ENCODE results near the gene CIZ1.
"Not testable (repeated sequence)": the region's sequence is repeated elsewhere in the genome, so short reads cannot be mapped to it uniquely, and the experiment has no call there.

The CIZ1 gene

GRCh38 chr9:128191406-128192046 lies at the start of gene CIZ1:
CIZ1 (minus strand) TSS chr9:128191572; CDS start chr9:128190857, 715 bp downstream.
- peak; percentile 39 to 54 for DNase-seq (ENCODE audit: low read depth in 2 of 2)

- DNase-seq (ENCODE audit: low read depth in 2 of 2), result no peak
These were observed 42.5 kb upstream of the CIZ1 start for GRCh38 chr9:128233817-128234406.

- no peak for DNase-seq (ENCODE audit: low read depth in 2 of 2)
These were observed 41.4 kb upstream of the CIZ1 start for GRCh38 chr9:128232528-128233428.

- DNase-seq (ENCODE audit: low read depth in 2 of 2), result no peak
These were observed 40.5 kb upstream of the CIZ1 start for GRCh38 chr9:128231638-128232527.

- DNase-seq (ENCODE audit: low read depth in 2 of 2), result not testable (repeated sequence)
These were observed 39.5 kb upstream of the CIZ1 start for GRCh38 chr9:128230897-128231296.

GRCh38 chr9:128226412-128226801 lies 35.0 kb upstream of the CIZ1 start:
- DNase-seq (ENCODE audit: low read depth in 2 of 2), result no peak

GRCh38 chr9:128225770-128226411 lies 34.5 kb upstream of the CIZ1 start:
- DNase-seq (ENCODE audit: low read depth in 2 of 2), result no peak

GRCh38 chr9:128224877-128225276 lies 33.5 kb upstream of the CIZ1 start:
- no peak for DNase-seq (ENCODE audit: low read depth in 2 of 2)

GRCh38 chr9:128222880-128223670 lies 31.7 kb upstream of the CIZ1 start:
- DNase-seq (ENCODE audit: low read depth in 2 of 2), result no peak

- DNase-seq (ENCODE audit: low read depth in 2 of 2), result no peak
These were observed 30.7 kb upstream of the CIZ1 start for GRCh38 chr9:128222026-128222425.

- DNase-seq (ENCODE audit: low read depth in 2 of 2), result no peak
These were observed 28.5 kb upstream of the CIZ1 start for GRCh38 chr9:128219831-128220230.

- peak; percentile 78 to 84 for DNase-seq (ENCODE audit: low read depth in 2 of 2)
These were observed 27.4 kb upstream of the CIZ1 start for GRCh38 chr9:128218518-128219389.

- no peak for DNase-seq (ENCODE audit: low read depth in 2 of 2)
These were observed 26.8 kb upstream of the CIZ1 start for GRCh38 chr9:128218172-128218517.

- no peak for DNase-seq (ENCODE audit: low read depth in 2 of 2)
These were observed 25.6 kb upstream of the CIZ1 start for GRCh38 chr9:128216781-128217553.

- no peak for DNase-seq (ENCODE audit: low read depth in 2 of 2)
These were observed 24.4 kb upstream of the CIZ1 start for GRCh38 chr9:128215491-128216409.

GRCh38 chr9:128214571-128215490 lies 23.5 kb upstream of the CIZ1 start:
- DNase-seq (ENCODE audit: low read depth in 2 of 2), result no peak
